HG02870 (cell line): ENCODE measurements around the gene AQP10.
"Not testable (repeated sequence)": the region's sequence is repeated elsewhere in the genome, so short reads cannot be mapped to it uniquely, and the experiment has no call there.

Experiments used
- ATAC-seq: cut with Tn5 transposase; IDR thresholded peaks from one replicate; pipeline ENCODE4 v1.9.1; 2021; ENCODE audit warnings: mild to moderate bottlenecking, moderate library complexity; ENCODE audit not compliant: unreplicated experiment

The AQP10 gene, protein sequence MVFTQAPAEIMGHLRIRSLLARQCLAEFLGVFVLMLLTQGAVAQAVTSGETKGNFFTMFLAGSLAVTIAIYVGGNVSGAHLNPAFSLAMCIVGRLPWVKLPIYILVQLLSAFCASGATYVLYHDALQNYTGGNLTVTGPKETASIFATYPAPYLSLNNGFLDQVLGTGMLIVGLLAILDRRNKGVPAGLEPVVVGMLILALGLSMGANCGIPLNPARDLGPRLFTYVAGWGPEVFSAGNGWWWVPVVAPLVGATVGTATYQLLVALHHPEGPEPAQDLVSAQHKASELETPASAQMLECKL

DNA sequence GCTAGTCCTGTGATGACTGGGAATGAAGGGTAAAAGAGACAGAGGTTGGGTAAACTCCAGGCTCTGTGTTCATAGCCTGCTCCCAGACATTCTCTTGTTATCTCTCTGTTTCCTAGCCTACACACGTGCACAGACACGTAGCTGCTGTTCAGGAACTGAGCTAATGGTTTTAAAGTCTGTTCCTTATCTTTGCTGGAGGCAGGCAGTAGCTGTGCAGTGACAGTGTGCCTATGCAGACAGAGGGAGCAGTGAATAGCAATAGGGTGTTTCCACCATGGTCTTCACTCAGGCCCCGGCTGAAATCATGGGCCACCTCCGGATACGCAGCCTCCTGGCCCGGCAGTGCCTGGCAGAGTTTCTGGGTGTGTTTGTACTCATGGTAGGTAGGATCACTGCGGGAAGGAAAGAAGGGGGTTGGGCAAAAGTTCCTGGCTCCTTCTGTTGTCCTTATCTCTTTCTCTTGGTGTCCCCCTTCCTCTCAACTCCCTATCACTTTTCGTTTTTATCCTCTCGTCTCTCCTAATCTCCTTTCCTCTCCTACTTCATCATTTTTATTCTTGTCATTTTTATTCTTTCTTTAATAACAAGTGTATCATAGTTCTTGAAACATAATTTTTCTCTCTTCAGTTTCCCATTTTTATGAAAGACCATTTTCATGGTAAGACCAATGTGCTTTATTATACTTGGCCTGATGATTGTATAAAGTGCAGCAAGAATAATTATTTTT is at the start of gene AQP10:
Gene AQP10, plus strand, starts transcription at position 212 of the 727 bp plus-strand sequence. Its CDS starts 63 bp downstream, at position 275.
- ATAC-seq, result no peak

DNA sequence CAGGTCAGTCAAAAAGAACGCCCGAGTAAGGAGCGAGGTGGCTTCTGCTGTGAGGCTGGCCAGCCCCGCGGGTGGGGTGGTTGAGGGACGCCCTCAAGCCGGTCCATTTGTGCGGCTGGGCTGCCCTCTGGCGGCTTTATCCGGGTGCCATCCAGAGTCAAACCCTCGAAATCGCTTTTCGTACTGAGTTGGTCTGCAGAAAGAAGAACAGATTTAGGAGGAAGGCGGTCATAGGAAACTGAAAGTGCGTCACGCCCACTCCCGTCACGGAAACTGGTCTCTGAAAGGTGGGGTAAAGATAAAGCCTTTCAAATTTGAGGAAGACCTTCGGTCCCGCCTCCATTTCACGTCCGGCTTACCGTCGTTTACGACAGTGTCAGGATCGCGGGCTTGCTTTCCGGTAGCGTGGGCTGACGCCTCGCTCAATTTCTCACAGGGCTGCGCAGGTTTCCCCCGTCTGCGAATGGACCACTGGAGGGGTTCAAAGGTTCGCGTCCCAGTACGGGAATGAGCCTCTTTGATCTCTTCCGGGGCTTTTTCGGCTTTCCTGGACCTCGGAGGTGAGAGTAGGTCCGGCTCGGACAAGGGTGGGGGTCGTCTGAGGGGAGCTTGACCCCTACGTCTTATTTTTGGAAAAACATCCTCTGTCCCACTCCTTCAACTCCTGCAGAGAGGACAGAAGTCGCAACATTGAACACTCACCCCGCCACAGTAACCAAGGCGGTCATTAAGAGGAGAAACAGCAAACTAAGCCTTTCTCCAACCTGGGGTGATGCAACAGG is 48.5 kb upstream of the AQP10 start, which contains the start of gene HAX1:
Gene HAX1, plus strand, starts transcription at position 413 of the 782 bp plus-strand sequence. Its CDS starts 95 bp downstream, at position 508.
- peak; percentile 86 for ATAC-seq

DNA sequence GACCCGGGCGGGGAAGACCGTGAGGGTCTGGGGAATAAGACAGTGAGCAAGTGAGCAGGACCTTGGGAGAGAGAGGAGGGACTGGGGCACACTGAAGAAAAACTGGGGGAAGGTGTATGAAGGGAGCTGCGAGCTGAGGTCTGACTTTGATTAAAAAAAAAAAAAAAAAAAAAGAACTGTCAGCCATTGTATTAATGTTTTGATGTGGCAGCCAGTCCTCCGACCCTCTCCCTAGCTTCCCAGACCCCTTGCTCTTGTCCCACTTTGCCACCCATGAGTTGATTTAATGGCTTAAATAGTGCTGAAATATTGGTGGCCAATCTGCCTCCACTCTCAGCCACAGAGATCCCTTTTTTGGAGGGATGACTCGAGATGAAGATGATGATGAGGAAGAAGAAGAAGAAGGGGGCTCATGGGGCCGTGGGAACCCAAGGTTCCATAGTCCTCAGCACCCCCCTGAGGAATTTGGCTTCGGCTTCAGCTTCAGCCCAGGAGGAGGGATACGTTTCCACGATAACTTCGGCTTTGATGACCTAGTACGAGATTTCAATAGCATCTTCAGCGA is 47.8 kb upstream of the AQP10 start:
- ATAC-seq, result no peak

DNA sequence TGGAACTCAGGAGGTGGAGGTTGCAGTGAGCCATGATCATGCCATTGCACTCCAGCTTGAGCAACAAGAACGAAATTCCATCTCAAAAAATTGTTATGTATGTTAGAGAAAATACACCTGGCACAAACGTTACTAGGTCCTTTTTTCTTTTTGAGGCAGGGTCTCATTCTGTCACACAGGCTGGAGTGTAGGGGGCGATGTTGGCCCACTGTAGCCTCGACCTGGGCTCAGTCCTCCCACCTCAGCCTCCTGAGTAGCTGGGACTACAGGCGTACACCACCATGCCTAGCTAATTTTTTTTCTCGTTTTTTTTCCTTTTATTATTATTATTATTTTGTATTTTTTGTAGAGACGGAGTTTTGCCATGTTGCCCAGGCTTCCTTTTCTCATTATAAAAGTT is 44.1 kb upstream of the AQP10 start:
- ATAC-seq, result no peak

DNA sequence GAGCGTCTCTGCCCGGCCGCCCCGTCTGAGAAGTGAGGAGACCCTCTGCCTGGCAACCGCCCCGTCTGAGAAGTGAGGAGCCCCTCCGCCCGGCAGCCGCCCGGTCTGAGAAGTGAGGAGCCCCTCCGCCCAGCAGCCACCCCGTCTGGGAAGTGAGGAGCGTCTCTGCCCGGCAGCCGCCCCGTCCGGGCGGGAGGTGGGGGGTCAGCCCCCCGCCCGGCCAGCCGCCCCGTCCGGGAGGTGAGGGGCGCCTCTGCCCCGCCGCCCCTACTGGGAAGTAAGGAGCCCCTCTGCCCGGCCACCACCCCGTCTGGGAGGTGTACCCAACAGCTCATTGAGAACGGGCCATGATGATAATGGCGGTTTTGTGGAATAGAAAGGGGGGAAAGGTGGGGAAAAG is 33.3 kb upstream of the AQP10 start:
- not testable (repeated sequence) for ATAC-seq

DNA sequence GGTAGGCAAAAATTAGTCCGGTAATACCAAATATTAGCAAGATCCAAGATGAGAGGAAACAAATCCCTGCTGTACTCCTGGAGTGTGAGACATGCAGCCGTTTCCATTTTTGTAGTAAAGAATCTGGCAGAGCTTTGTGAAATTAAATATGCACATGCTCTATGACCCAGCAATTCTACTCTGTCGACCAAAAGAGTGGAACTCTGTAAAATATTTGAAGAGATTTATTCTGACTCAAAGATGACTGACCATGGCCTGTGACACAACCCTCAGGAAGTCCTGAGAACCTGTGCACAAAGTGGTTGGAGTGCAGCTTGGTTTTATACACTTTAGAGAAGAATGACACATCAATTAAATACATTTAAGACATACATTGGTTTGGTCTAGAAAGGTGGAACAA is 32.2 kb upstream of the AQP10 start:
- no peak for ATAC-seq

DNA sequence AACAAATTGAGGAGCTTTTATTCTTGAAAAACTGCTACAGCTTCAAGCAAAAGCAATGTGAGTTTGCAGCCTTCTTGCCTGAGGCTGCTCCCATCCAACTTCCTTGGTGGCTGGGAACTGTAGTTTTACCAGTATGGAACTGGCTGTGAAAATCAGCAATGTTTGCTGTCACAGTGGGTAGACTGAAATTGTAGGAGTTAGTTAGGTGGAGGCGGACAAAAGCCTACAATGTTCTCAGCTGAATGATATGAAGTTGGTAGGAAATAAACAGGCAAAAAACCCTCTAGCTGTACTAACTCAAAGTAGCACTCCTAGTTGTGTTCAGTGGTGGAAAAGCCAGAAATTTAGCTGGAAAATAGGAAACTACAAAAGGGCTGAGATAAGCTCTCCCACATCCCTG is 30.0 kb upstream of the AQP10 start:
- ATAC-seq, result no peak

DNA sequence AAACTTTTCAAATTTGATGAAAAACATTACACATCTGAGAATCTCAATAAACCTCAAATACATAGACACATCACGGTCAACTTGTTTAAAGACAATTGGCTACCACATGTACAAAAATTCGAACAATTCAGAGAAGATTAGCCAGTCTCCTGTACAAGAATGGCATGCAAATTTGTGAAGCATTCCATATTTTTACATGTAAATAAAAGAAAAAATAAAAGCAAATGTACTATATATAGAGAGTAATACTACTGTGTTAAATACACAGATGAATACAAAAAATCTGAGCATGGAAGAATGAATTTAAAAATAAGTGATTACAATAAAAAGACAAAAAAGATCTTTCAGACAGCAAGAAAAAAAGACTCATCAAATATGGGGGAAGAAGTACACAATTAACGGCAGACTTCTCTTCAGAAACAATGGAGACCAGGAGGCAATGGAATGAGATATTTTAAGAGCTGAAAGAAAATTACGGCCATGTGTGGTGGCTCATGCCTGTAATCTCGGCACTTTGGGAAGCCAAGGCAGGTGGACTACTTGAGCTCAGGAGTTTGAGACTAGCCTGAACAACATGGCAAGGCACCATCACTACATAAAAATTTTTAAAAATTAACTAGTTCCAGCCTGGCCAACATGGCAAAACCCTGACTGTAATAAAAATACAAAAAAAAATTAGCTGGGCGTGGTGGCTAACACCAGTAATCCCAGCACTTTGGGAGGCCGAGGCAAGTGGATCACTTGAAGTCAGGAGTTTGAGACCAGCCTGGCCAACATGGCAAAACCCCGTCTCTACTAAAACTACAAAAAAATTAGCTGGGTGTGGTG is 25.3 kb upstream of the AQP10 start:
- no peak for ATAC-seq

DNA sequence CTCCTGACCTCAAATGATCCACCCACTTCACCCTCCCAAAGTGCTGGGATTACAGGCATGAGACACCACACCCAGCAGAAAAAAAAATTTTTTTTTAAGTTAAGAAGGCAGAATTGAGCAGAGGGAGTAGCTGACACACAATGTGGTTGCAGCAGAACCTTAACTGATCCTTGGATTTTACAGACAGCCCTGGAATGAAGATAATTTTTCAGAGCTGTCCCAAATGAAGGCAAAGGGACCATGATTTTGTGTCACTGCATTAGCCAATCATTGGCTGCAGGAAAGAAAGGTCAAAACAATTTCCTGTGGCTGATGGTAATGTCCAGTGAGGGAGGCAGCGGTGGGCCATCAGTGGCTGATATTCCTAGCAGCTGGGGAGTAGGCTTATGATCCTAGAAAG is 19.3 kb upstream of the AQP10 start:
- ATAC-seq, result no peak

DNA sequence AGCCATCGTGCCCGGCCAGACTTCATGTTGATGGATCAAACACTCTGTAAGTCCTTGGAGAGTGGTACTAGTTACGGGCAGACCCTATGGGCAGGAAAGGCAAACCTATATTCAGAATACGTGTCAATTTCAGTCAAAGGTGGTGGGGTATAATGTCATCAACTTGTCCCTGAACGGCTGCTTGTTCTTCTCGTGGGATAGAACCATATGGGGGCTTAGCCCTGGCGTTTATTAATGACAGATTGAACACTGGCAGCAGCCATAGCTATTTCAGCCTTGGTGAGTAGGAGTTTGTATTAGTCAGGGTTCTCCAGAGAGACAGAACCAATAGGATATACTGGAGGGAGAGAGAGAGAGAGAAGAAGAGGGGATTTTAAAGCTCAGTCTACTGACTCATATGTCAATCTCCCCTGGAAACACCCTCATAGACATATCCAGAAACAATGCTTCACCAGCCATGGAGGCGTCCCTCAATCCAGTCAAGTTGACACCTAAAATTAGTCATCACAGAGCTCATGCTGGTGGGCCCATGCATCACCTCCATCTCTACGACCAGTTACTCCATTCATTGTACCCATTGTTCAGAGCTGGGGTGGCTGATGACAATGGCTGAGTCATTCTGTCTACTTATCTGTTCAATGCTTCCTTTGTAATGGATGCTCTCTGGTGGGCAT is 16.1 kb upstream of the AQP10 start:
- ATAC-seq, result peak; percentile 71

DNA sequence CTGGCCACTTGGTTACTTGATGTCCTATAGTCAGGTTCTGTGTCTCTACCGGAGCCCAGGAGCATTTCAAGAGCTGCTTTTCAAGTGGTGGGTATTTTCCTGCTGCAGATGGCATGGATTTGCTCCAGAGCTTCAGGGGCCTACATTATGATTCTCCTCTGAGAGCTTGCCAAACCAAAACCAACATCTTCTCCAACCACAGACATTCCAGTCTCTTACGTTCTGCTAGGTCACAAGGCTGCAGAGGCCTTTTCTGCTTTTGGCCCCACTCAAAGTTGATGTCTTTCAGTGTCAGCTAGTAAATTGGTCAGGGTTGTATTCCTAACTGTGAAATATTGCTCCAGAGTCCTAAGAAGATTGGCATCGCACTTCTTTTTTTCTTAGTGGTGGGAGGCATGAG is 14.7 kb upstream of the AQP10 start:
- no peak for ATAC-seq

DNA sequence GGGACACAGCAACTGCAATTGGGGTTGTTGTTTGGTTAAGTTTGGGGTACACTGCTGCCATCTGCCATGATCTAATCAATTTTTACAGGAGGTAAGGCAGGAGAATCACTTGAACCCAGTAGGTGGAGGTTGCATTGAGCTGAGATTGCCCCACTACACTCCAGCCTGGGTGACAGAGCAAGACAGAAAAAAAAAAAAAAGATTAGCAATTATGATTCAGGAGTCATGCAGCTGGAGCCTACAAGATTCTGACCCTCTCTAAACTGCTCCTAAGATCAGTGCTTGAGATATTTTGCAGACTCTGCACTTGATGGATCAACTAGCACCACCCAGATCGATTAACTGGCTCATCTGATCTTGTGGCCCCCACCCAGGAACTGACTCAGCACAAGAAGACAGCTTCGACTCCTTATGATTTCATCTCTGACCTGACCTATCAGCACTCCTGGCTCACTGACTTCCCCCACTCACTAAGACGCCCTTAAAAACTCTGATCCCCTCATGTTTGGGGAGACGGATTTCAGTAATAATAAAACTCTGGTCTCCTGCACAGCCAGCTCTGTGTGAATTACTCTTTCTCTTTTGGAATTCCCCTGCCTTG is 13.1 kb upstream of the AQP10 start:
- not testable (repeated sequence) for ATAC-seq

DNA sequence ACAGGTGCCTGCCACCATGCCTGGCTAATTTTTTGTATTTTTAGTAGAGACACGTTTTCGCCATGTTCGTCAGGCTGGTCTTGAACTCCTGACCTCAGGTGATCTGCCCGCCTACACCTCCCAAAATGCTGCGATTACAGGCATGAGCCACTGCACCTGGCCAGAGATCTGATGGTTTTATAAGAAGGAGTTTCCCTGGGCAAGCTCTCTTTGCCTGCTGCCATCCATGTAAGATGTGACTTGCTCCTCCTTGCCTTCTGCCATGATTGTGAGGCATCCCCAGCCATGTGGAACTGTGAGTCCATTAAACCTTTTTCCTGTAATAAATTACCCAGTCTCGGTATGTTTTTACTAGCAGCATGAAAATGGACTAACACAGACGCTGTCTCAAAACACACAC is 11.8 kb upstream of the AQP10 start:
- ATAC-seq, result not testable (repeated sequence)

DNA sequence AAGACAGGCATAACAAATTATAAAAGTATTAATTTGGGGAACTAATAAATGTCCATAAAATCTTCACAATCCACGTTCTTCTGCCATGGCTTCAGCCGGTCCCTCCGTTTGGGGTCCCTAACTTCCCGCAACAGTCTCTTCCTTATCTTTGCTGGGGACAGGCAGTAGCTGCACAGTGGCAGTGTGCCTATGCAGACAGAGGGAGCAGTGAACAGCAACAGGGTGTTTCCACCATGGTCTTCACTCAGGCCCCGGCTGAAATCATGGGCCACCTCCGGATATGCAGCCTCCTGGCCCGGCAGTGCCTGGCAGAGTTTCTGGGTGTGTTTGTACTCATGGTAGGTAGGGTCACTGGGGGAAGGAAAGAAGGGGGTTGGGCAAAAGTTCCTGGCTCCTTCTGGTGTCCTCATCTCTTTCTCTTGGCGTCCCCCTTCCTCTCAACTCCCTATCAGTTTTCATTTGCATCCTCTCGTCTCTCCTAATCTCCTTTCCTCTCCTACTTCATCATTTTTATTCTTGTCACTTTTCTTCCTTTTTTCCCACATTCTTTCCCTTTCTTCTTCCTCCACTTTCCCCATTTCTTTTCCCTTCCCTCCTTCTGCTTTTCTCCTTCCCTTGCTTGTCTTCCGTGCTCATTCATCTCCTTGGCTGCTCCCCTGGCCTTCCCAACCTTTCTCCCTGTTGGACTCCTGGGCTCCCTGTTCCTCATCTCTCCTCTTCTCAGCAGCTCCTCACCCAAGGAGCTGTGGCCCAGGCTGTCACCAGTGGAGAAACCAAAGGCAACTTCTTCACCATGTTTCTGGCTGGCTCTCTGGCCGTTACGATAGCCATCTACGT is 8.4 kb upstream of the AQP10 start:
- ATAC-seq, result not testable (repeated sequence)

DNA sequence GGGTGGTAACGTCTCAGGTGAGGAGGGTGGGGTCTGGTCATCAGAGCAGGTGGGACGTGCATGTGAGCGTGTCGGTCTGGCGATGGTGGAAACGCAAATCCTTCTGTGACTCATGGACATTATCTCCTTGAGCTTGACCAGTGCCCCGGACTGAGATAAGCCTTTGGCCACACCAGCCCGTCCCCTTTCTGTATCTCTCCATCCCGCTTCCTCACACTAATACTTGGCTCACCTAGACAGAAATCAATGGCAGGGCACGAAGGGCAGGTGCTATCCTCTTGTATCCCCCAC is 7.9 kb upstream of the AQP10 start:
- no peak for ATAC-seq

DNA sequence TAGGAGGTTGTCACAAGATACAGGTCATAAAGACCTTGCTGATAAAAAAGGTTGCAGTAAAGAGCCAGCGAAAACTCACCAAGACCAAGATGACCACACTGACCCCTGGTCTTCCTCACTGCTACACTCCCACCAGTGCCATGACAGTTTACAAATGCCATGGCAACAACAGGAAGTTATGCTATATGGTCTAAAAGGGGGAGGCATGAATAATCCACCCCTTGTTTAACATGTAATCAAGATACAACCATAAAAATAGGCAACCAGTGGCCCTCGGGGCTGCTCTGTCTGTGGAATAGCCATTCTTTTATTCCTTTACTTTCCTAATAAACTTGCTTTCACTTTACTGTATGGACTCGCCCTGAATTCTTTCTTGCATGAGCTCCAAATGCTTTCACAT is 6.7 kb upstream of the AQP10 start:
- not testable (repeated sequence) for ATAC-seq

DNA sequence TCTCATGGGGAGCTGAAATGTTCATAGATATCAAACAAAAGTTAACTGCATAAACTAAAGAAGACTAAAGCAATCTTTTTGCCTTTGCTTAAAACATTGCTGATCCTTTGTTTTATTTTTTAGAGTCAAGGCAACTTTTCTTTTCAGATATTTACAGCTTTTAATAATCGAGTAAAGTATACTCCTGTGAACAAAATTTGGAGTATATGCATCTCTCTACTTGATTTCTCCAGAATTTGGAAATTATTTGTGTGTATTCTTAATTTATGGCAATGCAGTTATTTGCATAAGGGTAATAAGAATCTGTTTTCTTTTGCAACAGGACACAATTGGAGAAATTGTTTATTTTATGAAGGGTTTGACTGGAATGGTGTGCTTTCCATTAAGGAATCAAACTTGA is 4.2 kb upstream of the AQP10 start:
- ATAC-seq, result no peak

DNA sequence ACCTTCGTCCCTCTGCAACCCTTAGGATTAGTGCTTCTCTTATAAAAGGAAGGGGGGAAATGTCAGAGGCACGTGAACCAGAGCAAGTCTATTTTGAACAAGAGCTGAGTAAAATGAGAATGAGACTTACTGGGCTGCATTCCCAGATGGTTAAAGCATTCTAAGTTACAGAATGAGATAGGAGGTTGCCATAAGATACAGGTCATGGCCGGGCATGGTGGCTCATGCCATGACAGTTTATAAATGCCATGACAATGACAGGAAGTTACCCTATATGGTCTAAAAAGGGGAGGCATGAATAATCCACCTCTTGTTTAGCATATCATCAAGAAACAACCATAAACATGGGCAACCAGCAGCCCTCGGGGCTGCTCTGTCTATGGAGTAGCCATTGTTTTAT is 2.5 kb upstream of the AQP10 start:
- no peak for ATAC-seq

DNA sequence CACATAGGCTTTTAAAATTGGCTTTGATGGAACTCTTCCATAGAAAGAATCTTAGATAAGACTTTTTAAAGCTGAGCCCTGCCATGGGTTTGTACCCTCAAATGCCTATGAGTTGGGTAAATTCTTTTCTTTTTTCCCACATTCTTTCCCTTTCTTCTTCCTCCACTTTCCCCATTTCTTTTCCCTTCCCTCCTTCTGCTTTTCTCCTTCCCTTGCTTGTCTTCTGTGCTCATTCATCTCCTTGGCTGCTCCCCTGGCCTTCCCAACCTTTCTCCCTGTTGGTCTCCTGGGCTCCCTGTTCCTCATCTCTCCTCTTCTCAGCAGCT is 679 bp downstream of the AQP10 start:
- not testable (repeated sequence) for ATAC-seq
